Right ventricle myocardium superior (tissue), 1 donor: ENCODE data around the gene GPR85. TPM values are rescaled to one million over a fixed set of nuclear protein-coding genes. Genes with fewer than 3 reads are reported as not detected.
"Not testable (repeated sequence)": the region's sequence is repeated elsewhere in the genome, so short reads cannot be mapped to it uniquely, and the experiment has no call there.

Experiments used
- ATAC-seq: fragments of 200-7000 bp; cut with Tn5 transposase; one replicate; pipeline ENCODE4 v1.9.1; 2020; ENCODE audit warnings: mild to moderate bottlenecking; ENCODE audit not compliant: poor library complexity
- DNase-seq: peaks from one replicate; pipeline ENCODE4 v3.0.0-alpha.2; 2020
- intact Hi-C: fragments of 100-400 bp; cut with DNase I; formaldehyde crosslinking; loops from one replicate; pipeline ENCODE4 v1.11.2; 2022
- total RNA-seq: library from RNA; stranded (reverse); fragmentation: NEBNext Ultra II Directional; extraction: Animal tissue kit (Norgen Biotek cat#: 25700); gene quantifications from one replicate; pipeline ENCODE4 v1.2.1, GENCODE V29; 2021
- donor health status: DM: no; HTN: yes; CAD: no; lungs with severe emphysema.

GPR85 gene
- total RNA-seq, 1 donor from 2014 or later: 0.59 TPM

DNA sequence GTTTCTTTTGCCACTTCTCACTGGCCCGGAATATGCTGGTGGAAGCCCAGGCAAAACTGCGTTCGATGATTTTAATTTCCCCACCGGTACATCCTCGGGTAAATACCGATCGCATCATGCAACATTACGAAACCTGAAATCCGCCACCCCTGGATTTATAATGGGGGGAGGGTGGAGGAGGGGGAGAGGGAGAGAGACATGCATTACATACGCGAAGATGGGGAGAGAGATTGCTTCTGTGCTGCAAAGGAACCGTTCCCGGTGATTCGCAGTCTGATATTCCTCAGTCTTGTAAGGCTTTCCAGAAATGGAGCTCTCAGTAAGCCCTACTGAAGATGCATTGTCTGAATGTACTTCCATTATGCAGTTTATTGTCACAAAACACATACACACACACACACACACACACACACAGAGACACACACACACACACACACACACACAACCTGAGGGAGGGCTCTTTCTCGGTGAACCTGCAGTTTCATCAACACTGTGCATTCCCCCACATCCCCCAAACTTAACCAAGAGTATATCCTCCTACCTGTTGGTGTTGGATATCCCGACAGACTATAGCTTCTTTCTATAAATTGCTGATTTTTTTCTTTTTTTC lies 741 bp downstream of the GPR85 start:
- no peak for DNase-seq
- peak; percentile 35 for ATAC-seq
- intact Hi-C loops: no loop called here

- ATAC-seq: no peak
- intact Hi-C loops: no loop called here
- no peak for DNase-seq
Measured at GRCh38 chr7:113084496-113085172, 2.0 kb downstream of the GPR85 start.

GRCh38 chr7:113083816-113084495 lies 2.7 kb downstream of the GPR85 start:
- ATAC-seq (no peak), DNase-seq (no peak)
- intact Hi-C loops: no loop called here

DNA sequence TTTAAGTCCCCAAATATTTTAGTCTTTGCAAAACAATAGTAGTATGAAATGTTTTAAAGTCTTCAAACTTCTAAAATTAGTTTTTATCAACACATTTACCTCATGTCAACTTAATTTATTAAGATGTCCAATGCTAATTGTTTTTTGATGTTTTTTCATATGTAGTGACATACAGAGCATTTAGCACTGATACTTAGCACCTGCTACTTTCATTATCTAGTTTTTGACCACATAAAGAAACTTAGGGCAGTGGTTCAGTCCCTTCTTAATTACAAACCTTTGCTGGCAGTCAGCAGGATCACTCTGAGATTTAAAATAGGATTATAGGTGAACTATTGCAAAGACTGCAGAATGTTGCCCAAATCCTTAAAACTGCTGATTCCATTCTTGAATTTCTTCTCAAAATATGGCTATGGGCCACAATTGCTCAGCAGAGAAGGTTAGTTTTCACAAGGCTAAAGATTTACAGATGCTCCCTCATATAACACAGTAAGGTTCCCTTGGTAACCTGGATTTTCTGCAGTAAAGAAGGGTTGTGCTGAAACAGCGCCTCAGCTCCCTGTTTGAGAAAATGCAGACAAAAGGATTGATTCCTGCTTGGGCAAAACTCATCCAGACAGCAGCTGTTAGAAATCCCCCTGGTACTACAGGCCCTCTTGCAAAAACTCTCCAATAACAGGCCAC lies 3.4 kb downstream of the GPR85 start:
- ATAC-seq (no peak), DNase-seq (no peak)
- intact Hi-C loops: no loop called here

GRCh38 chr7:113078331-113078730 lies 8.3 kb downstream of the GPR85 start:
- intact Hi-C loops: no loop called here
- ATAC-seq (no peak), DNase-seq (no peak)

DNA sequence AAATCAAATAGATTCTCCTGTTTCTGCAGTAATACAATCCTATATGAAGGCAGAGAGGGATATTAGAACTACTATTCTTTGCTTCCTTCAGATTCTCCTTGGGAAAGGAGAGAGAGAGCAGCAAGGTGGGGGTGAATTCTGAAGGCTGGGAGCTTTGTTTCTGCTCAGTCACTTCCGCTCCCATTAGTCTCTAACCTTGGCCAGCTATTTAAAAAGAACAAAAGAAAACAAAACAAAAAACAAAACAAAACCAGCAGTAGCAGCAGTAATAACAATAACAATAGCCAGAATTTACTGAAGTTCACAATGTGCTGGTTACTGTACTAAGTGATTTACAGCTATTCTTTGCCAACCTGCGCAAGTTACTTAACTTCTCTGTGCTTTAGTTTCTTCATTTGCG lies 9.9 kb downstream of the GPR85 start:
- intact Hi-C loops: no loop called here
- no peak for ATAC-seq
- no peak for DNase-seq

- intact Hi-C loops: no loop called here
- no peak for ATAC-seq
- DNase-seq: no peak
Measured at GRCh38 chr7:113071465-113071864, 15.2 kb downstream of the GPR85 start.

GRCh38 chr7:113062499-113062898 lies 24.1 kb downstream of the GPR85 start:
- no peak for DNase-seq
- ATAC-seq: no peak
- intact Hi-C loops: no loop called here

GRCh38 chr7:113060100-113060499 lies 26.5 kb downstream of the GPR85 start:
- no peak for ATAC-seq
- DNase-seq: no peak
- intact Hi-C loops: no loop called here

GRCh38 chr7:113054938-113055337 lies 31.7 kb downstream of the GPR85 start:
- ATAC-seq: no peak
- intact Hi-C loops: no loop called here
- no peak for DNase-seq

- DNase-seq, intact Hi-C loops, ATAC-seq: not testable (repeated sequence)
Measured at GRCh38 chr7:113054272-113054671, 32.4 kb downstream of the GPR85 start.

DNA sequence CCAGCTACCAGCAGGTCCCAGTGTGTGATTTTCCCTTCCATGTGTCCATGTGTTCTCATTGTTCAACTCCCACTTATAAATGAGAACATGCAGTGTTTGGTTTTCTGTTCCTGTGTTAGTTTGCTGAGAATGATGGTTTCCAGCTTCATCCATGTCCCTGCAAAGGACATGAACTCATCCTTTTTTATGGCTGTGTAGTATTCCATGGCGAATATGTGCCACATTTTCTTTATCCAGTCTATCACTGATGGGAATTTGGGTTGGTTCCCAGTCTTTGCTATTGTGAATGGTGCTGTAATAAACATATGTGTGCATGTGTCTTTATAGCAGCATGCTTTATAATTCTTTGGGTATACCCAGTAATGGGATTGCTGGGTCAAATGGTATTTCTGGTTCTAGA lies 37.4 kb downstream of the GPR85 start:
- ATAC-seq, intact Hi-C loops, DNase-seq: not testable (repeated sequence)

DNA sequence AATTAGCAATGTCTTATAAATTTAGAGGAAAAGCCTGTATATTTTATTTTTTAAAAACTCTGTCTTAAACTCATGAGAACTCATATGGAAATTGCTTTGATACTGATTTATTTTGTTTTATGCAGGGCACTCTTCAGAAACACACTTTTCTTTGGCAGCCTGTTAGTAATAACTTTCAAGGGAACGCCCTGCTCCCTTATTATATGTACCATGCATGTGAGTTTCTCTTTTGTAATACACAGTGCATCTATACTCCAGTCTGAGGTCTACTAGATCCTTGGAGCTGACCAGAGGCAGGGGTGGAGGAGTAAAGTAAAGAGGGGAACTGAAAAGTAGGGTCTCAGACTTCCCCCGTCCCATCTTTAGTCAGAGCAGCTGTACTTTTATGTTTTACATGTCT lies 40.2 kb downstream of the GPR85 start:
- intact Hi-C loops: no loop called here
- ATAC-seq (no peak), DNase-seq (no peak)

- intact Hi-C loops: no loop called here
- ATAC-seq (no peak), DNase-seq (no peak)
Measured at GRCh38 chr7:113045379-113045778, 41.2 kb downstream of the GPR85 start.

GRCh38 chr7:113044394-113044793 lies 42.2 kb downstream of the GPR85 start:
- ATAC-seq (no peak), DNase-seq (no peak)
- intact Hi-C loops: no loop called here

DNA sequence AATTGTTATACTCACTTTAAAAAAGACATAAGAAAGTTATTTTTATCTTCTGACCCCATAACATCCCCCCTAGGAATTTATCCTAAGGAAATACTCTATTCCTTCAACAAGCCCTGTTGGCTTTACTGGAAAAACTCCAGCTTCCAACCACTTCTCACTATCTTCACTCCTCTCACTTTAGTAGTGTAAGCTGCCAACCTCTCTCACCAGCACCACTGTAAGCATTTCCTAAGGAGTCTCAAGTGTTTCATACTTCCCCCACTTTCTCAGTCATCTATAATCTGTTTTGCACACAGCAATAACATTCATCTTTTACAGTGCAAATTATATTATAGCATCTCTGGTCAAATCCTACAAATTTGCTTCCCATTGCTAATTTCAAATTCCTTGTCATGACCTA lies 45.8 kb downstream of the GPR85 start:
- ATAC-seq (no peak), DNase-seq (no peak)
- intact Hi-C loops: no loop called here

- ATAC-seq (no peak), DNase-seq (no peak)
- intact Hi-C loops: no loop called here
Measured at GRCh38 chr7:113033959-113034358, 52.7 kb downstream of the GPR85 start.
